WTC11 (cell line): Measurements from ENCODE around the gene SLC39A3. TPM values are rescaled to one million over a fixed set of nuclear protein-coding genes. Genes with fewer than 3 reads are reported as not detected.

ENCODE experiments used
- ATAC-seq: fragments of 200-7000 bp; cut with Tn5 transposase; 2 replicates; pipeline ENCODE4 v1.10.0; 2021; ENCODE audit warnings: mild to moderate bottlenecking, moderate library complexity
- CTCF ChIA-PET: fragments of 300-600 bp; sonication (Branson Sonifier 250); formaldehyde crosslinking; loops from one replicate; lab custom pipeline; 2021; ENCODE audit warnings: antibody characterized with exemption; lab: Charles Lee
- POLR2A ChIA-PET: fragments of 350-600 bp; sonication (Branson Sonifier 250); formaldehyde crosslinking; loops from one replicate; lab custom pipeline; 2021; ENCODE audit warnings: antibody characterized with exemption; lab: Charles Lee
- DNase-seq: peaks from one replicate; pipeline ENCODE4 v3.0.0; 2021; ENCODE audit warnings: low spot score
- H3K27ac Mint-ChIP-seq: 2 replicates; pipeline ENCODE4 v1.8.0; 2021; ENCODE audit warnings: mixed read lengths
- H3K27me3 Mint-ChIP-seq: 2 replicates; pipeline ENCODE4 v1.8.0; 2021; ENCODE audit warnings: low read depth, mild to moderate bottlenecking, moderate library complexity, mixed read lengths
- H3K36me3 Mint-ChIP-seq: 2 replicates; pipeline ENCODE4 v1.8.0; 2021; ENCODE audit warnings: mixed read lengths
- H3K4me1 Mint-ChIP-seq: 2 replicates; pipeline ENCODE4 v1.8.0; 2022; ENCODE audit warnings: mixed read lengths
- H3K4me3 Mint-ChIP-seq: 2 replicates; pipeline ENCODE4 v1.8.0; 2021; ENCODE audit warnings: mild to moderate bottlenecking, moderate library complexity, mixed read lengths
- H3K9me3 Mint-ChIP-seq: 2 replicates; pipeline ENCODE4 v1.8.0; 2021; ENCODE audit warnings: mixed read lengths
- ATF2 ChIP-seq: sonication (generic); formaldehyde crosslinking; IDR thresholded peaks from 2 replicates; pipeline ENCODE4 v1.8.1; 2022; ENCODE audit warnings: low read depth, missing genetic modification reagents, borderline replicate concordance
- ATF3 ChIP-seq: sonication (generic); formaldehyde crosslinking; conservative IDR thresholded peaks from 2 replicates; pipeline ENCODE4 v1.8.1; 2022; ENCODE audit warnings: mild to moderate bottlenecking, missing genetic modification reagents
- CREM ChIP-seq: sonication (generic); formaldehyde crosslinking; IDR thresholded peaks from 2 replicates; pipeline ENCODE4 v1.8.1; 2022; ENCODE audit warnings: mild to moderate bottlenecking, missing genetic modification reagents, moderate library complexity
- GTF2I ChIP-seq: fragments of 250-450 bp; sonication (Bioruptor Pico); conservative IDR thresholded peaks from 2 replicates; pipeline ENCODE4 v1.4.0; 2021; ENCODE audit warnings: mild to moderate bottlenecking
- JAZF1 ChIP-seq: fragments of 250-450 bp; sonication (Bioruptor Pico); IDR thresholded peaks from 2 replicates; pipeline ENCODE4 v1.9.0; 2021; ENCODE audit warnings: moderate library complexity, mild to moderate bottlenecking, inconsistent platforms
- NR1H2 ChIP-seq: sonication (generic); formaldehyde crosslinking; IDR thresholded peaks from 2 replicates; pipeline ENCODE4 v1.9.0; 2021; ENCODE audit warnings: mild to moderate bottlenecking, moderate library complexity, missing genetic modification reagents
- PRDM15 ChIP-seq: sonication (generic); formaldehyde crosslinking; IDR thresholded peaks from 2 replicates; pipeline ENCODE4 v1.8.0; 2022; ENCODE audit warnings: missing genetic modification reagents
- SMAD3 ChIP-seq: sonication (generic); formaldehyde crosslinking; IDR thresholded peaks from 2 replicates; pipeline ENCODE4 v1.8.0; 2022; ENCODE audit warnings: missing genetic modification reagents, mild to moderate bottlenecking, borderline replicate concordance
- SMAD4 ChIP-seq: sonication (generic); formaldehyde crosslinking; IDR thresholded peaks from 2 replicates; pipeline ENCODE4 v1.8.0; 2022; ENCODE audit warnings: mild to moderate bottlenecking, missing genetic modification reagents
- SP1 ChIP-seq: sonication (generic); formaldehyde crosslinking; conservative IDR thresholded peaks from 2 replicates; pipeline ENCODE4 v1.8.1; 2022; ENCODE audit warnings: missing genetic modification reagents
- STAT6 ChIP-seq: sonication (generic); formaldehyde crosslinking; conservative IDR thresholded peaks from 2 replicates; pipeline ENCODE4 v1.8.1; 2023; ENCODE audit warnings: mild to moderate bottlenecking, low read depth, missing genetic modification reagents, moderate library complexity
- TEAD1 ChIP-seq: sonication (generic); formaldehyde crosslinking; IDR thresholded peaks from 2 replicates; pipeline ENCODE4 v1.8.0; 2022; ENCODE audit warnings: mild to moderate bottlenecking, missing genetic modification reagents
- TEAD4 ChIP-seq: sonication (generic); formaldehyde crosslinking; IDR thresholded peaks from 2 replicates; pipeline ENCODE4 v1.8.0; 2022; ENCODE audit warnings: mild to moderate bottlenecking, missing genetic modification reagents
- ZNF138 ChIP-seq: sonication (generic); formaldehyde crosslinking; conservative IDR thresholded peaks from 2 replicates; pipeline ENCODE4 v1.8.1; 2022; ENCODE audit warnings: mild to moderate bottlenecking, moderate library complexity, missing genetic modification reagents
- ZNF416 ChIP-seq: fragments of 250-450 bp; sonication (Bioruptor Pico); IDR thresholded peaks from 2 replicates; pipeline ENCODE4 v1.9.0; 2021; ENCODE audit warnings: mild to moderate bottlenecking, inconsistent platforms
- total RNA-seq: library from RNA; stranded (reverse); gene quantifications from 3 replicates; pipeline ENCODE4 v1.2.3, GENCODE V29; 2021

SLC39A3 gene
- total RNA-seq, 1 experiment from 2014 or later: 38.0 TPM

- TF ChIP-seq NR1H2 (CRISPR knock-in tag): no peak
- no peak for TF ChIP-seq CREM (CRISPR knock-in tag)
- no peak for TF ChIP-seq ATF3 (CRISPR knock-in tag)
- no peak for TF ChIP-seq TEAD4 (CRISPR knock-in tag)
- TF ChIP-seq ZNF416 (CRISPR knock-in tag): no peak
- TF ChIP-seq ZNF138: no peak
- no peak for TF ChIP-seq GTF2I (CRISPR knock-in tag)
- TF ChIP-seq TEAD1 (CRISPR knock-in tag): no peak
- TF ChIP-seq, all 79 proteins: peak for 0
Observed at GRCh38 chr19:2728783-2729387, 10.9 kb downstream of the SLC39A3 start (continued).

DNA sequence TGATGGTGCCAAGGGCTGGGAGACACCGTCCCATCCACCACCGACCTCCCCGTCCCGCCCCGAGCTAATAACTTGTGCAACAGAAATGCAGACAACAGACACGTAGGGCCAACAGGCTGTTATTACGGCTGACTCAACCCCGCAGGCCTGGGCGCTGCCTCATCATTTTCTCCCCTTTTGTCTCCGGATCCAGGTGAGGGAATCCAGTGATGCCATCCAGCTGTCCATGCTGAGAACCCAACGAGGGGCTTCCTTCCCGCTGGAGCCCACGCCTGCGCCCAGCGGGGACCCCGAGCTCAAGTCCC is 12.2 kb downstream of the SLC39A3 start:
- no peak for ATAC-seq

More for the DNA sequence above, 12.2 kb downstream of the SLC39A3 start:
- DNase-seq: no peak
- H3K4me3 Mint-ChIP-seq: no peak overlapping the region
- H3K27ac Mint-ChIP-seq: no peak overlapping the region
- no peaks in the 10 kb centered on the region for H3K36me3 Mint-ChIP-seq
- peaks cover 5% of the 10 kb centered on the region; the same call in 1 of the 2 replicates for H3K27me3 Mint-ChIP-seq
- ChIA-PET CTCF (interaction anchor here (0.6 to 2.6 kb wide), 9 partner anchors 22 to 845 kb away, joined by 3 to 10 read pairs (median 3); partner anchors contain the start of gene SGTA), POLR2A (no interaction called here)
- H3K9me3 Mint-ChIP-seq: no peaks in the 10 kb centered on the region
- H3K4me1 Mint-ChIP-seq: 0 out of 2 replicates have a peak, but pooled peaks cover 3% of the 10 kb centered on the region
- no peak for TF ChIP-seq SP1 (CRISPR knock-in tag)
- TF ChIP-seq ATF2 (CRISPR knock-in tag): no peak
- TF ChIP-seq SMAD4 (CRISPR knock-in tag): no peak
- no peak for TF ChIP-seq STAT6
- no peak for TF ChIP-seq PRDM15 (CRISPR knock-in tag)
- no peak for TF ChIP-seq SMAD3
- TF ChIP-seq JAZF1 (CRISPR knock-in tag): no peak
